IMR-90 (cell line): ENCODE results near the gene TAGAP. TPM values are rescaled to one million over a fixed set of nuclear protein-coding genes. Genes with fewer than 3 reads are reported as not detected.

ENCODE experiments used
- ATAC-seq: fragments of 200-7000 bp; cut with Tn5 transposase; 2 replicates; pipeline ENCODE4 v1.9.1; 2020; ENCODE audit warnings: low read depth, mild to moderate bottlenecking, moderate library complexity
- BruUV-seq: library from RNA; stranded (reverse); fragments of 400-500 nt; replicated peaks from 2 replicates; lab custom pipeline; 2021; lab: Mats Ljungman, UMichigan
- CTCF ChIA-PET: fragments of 300-600 bp; formaldehyde crosslinking; extraction: SDS; loops from one replicate; lab custom pipeline; 2021; ENCODE audit warnings: antibody characterized with exemption; lab: Yijun Ruan, JAX
- POLR2A ChIA-PET: fragments of 300-600 bp; sonication (Branson Sonifier 250); formaldehyde crosslinking; loops from one replicate; lab custom pipeline; 2022; ENCODE audit warnings: antibody characterized with exemption; ENCODE audit not compliant: unreplicated experiment; lab: Charles Lee
- DNase-seq: peaks from one replicate; pipeline ENCODE4 v3.0.0; 2013
- H2AFZ ChIP-seq: replicated peaks from 2 replicates; pipeline ENCODE3; 2013; ENCODE audit warnings: low read length, mild to moderate bottlenecking; ENCODE audit not compliant: poor library complexity
- H2AK5ac ChIP-seq: 2 replicates; pipeline ENCODE4 v1.6.1; 2013; ENCODE audit warnings: low read depth, low read length, inconsistent platforms
- H2AK9ac ChIP-seq: replicated peaks from 2 replicates; pipeline ENCODE3; 2013; ENCODE audit warnings: mild to moderate bottlenecking, low read depth, low read length, moderate library complexity; ENCODE audit not compliant: poor library complexity
- H2BK120ac ChIP-seq: 2 replicates; pipeline ENCODE4 v1.6.1; 2013; ENCODE audit warnings: low read depth, low read length, inconsistent platforms
- H2BK15ac ChIP-seq: 3 replicates; pipeline ENCODE4 v1.6.1; 2013; ENCODE audit warnings: low read depth, low read length, inconsistent platforms
- H2BK20ac ChIP-seq: 2 replicates; pipeline ENCODE4 v1.6.1; 2013; ENCODE audit warnings: low read depth, mild to moderate bottlenecking, inconsistent platforms, low read length, moderate library complexity
- H2BK5ac ChIP-seq: 2 replicates; pipeline ENCODE4 v1.6.1; 2013; ENCODE audit warnings: mild to moderate bottlenecking, low read depth, low read length, inconsistent platforms; ENCODE audit not compliant: poor library complexity, severe bottlenecking
- H3K14ac ChIP-seq: replicated peaks from 2 replicates; pipeline ENCODE4 v1.6.1; 2013; ENCODE audit warnings: low read depth, low read length, inconsistent platforms
- H3K18ac ChIP-seq: 2 replicates; pipeline ENCODE4 v1.6.1; 2013; ENCODE audit warnings: low read depth, low read length, control low read depth
- H3K23ac ChIP-seq: 2 replicates; pipeline ENCODE4 v1.6.1; 2013; ENCODE audit warnings: low read depth, low read length, inconsistent platforms
- H3K27ac ChIP-seq: 2 replicates; pipeline ENCODE4 v1.5.1; 2013; ENCODE audit warnings: mild to moderate bottlenecking, control low read depth, low read length; ENCODE audit not compliant: insufficient read depth
- H3K27me3 ChIP-seq: 2 replicates; pipeline ENCODE4 v1.6.1; 2013; ENCODE audit warnings: low read length; ENCODE audit not compliant: control insufficient read depth, insufficient read depth
- H3K36me3 ChIP-seq: 2 replicates; pipeline ENCODE4 v1.6.1; 2013; ENCODE audit warnings: low read length, mixed read lengths; ENCODE audit not compliant: control insufficient read depth, insufficient read depth
- H3K4ac ChIP-seq: 2 replicates; pipeline ENCODE4 v1.6.1; 2013; ENCODE audit warnings: low read depth, low read length, inconsistent platforms
- H3K4me1 ChIP-seq: 2 replicates; pipeline ENCODE4 v1.6.1; 2013; ENCODE audit warnings: low read length, mixed read lengths; ENCODE audit not compliant: control insufficient read depth, insufficient read depth
- H3K4me2 ChIP-seq: 2 replicates; pipeline ENCODE4 v1.6.1; 2013; ENCODE audit warnings: low read depth, mild to moderate bottlenecking, control low read depth, low read length, moderate library complexity
- H3K4me3 ChIP-seq: 2 replicates; pipeline ENCODE4 v1.5.1; 2013; ENCODE audit warnings: low read depth, mild to moderate bottlenecking, control low read depth, low read length, moderate library complexity; ENCODE audit not compliant: insufficient read depth
- H3K56ac ChIP-seq: 2 replicates; pipeline ENCODE4 v1.6.1; 2013; ENCODE audit warnings: low read length, inconsistent platforms; ENCODE audit not compliant: insufficient read depth; ENCODE audit errors: extremely low read depth
- H3K79me1 ChIP-seq, 2 experiments: 2 replicates each; pipeline ENCODE4 v1.6.1; 2013; ENCODE audit warnings: low read length in 2 of 2, inconsistent platforms in 1 of 2, low read depth in 1 of 2
- H3K9ac ChIP-seq: 2 replicates; pipeline ENCODE4 v1.6.1; 2013; ENCODE audit warnings: low read depth, low read length, control low read depth
- H3K9me1 ChIP-seq: 2 replicates; pipeline ENCODE4 v1.6.1; 2013; ENCODE audit warnings: low read length, inconsistent platforms; ENCODE audit not compliant: insufficient read depth
- H3K9me3 ChIP-seq: 2 replicates; pipeline ENCODE4 v1.6.1; 2013; ENCODE audit warnings: low read length; ENCODE audit not compliant: control insufficient read depth, insufficient read depth
- H4K20me1 ChIP-seq: 2 replicates; pipeline ENCODE4 v1.6.1; 2013; ENCODE audit warnings: low read length, inconsistent platforms; ENCODE audit not compliant: insufficient read depth
- H4K5ac ChIP-seq: 2 replicates; pipeline ENCODE4 v1.6.1; 2013; ENCODE audit warnings: mild to moderate bottlenecking, low read depth, low read length, control low read depth
- H4K8ac ChIP-seq, 2 experiments: 2 replicates each; pipeline ENCODE4 v1.6.1; 2013; ENCODE audit warnings: low read depth in 2 of 2, low read length in 2 of 2, control low read depth in 1 of 2, inconsistent platforms in 1 of 2
- H4K91ac ChIP-seq: 2 replicates; pipeline ENCODE4 v1.6.1; 2013; ENCODE audit warnings: low read depth, low read length, inconsistent platforms; ENCODE audit not compliant: insufficient read depth
- BHLHE40 ChIP-seq: fragments of 150-350 bp; IDR thresholded peaks from 2 replicates; pipeline ENCODE4 v1.6.1; 2016; ENCODE audit warnings: mild to moderate bottlenecking, low read depth, low read length
- CEBPB ChIP-seq: IDR thresholded peaks from 2 replicates; pipeline ENCODE4 v1.6.1; 2012; ENCODE audit warnings: low read depth, low read length, improper control_type of control experiment
- CHD1 ChIP-seq: IDR thresholded peaks from 2 replicates; pipeline ENCODE4 v1.6.1; 2012; ENCODE audit warnings: low read depth, low read length, improper control_type of control experiment
- FOS ChIP-seq: fragments of 150-350 bp; IDR thresholded peaks from 2 replicates; pipeline ENCODE4 v1.6.1; 2016; ENCODE audit warnings: low read depth, low read length
- MAFK ChIP-seq: IDR thresholded peaks from 2 replicates; pipeline ENCODE4 v1.6.1; 2012; ENCODE audit warnings: low read depth, low read length, improper control_type of control experiment
- MAZ ChIP-seq: IDR thresholded peaks from 2 replicates; pipeline ENCODE4 v1.6.1; 2012; ENCODE audit warnings: low read depth, mild to moderate bottlenecking, low read length, improper control_type of control experiment, moderate library complexity, borderline replicate concordance
- MXI1 ChIP-seq: IDR thresholded peaks from 2 replicates; pipeline ENCODE4 v1.6.1; 2012; ENCODE audit warnings: low read depth, mild to moderate bottlenecking, low read length, moderate library complexity, borderline replicate concordance
- NFE2L2 ChIP-seq: fragments of 150-350 bp; IDR thresholded peaks from 2 replicates; pipeline ENCODE4 v1.6.1; 2016; ENCODE audit warnings: low read depth, mild to moderate bottlenecking, low read length
- POLR2A ChIP-seq: IDR thresholded peaks from 2 replicates; pipeline ENCODE4 v1.6.1; 2012; ENCODE audit warnings: mild to moderate bottlenecking, low read depth, low read length
- RAD21 ChIP-seq: IDR thresholded peaks from 2 replicates; pipeline ENCODE4 v1.6.1; 2012; ENCODE audit warnings: low read length, improper control_type of control experiment
- RCOR1 ChIP-seq: IDR thresholded peaks from 2 replicates; pipeline ENCODE4 v1.6.1; 2012; ENCODE audit warnings: mild to moderate bottlenecking, low read length, improper control_type of control experiment; ENCODE audit not compliant: insufficient replicate concordance
- RFX5 ChIP-seq: IDR thresholded peaks from 2 replicates; pipeline ENCODE4 v1.8.0; 2012; ENCODE audit warnings: low read depth, mild to moderate bottlenecking, low read length, moderate library complexity
- SMC3 ChIP-seq: fragments of 150-350 bp; IDR thresholded peaks from 2 replicates; pipeline ENCODE4 v1.6.1; 2016; ENCODE audit warnings: low read depth, mild to moderate bottlenecking, antibody characterized with exemption, low read length, moderate library complexity
- WGBS, 2 experiments: methylation state at CpG; one replicate each; pipeline versions ENCODE4 v1.1.5 to v1.1.7; 2013; ENCODE audit warnings: missing lambda C conversion rate in 2 of 2; ENCODE audit not compliant: insufficient read length in 1 of 2; ENCODE audit errors: extremely low coverage in 2 of 2; 5-methylcytosine and 5-hydroxymethylcytosine counted together
- dilution Hi-C: fragments of 300-500 bp; cut with HindIII; formaldehyde crosslinking; loops from one replicate; pipeline ENCODE4 v1.14.3; 2018; ENCODE audit warnings: low sequenced_read_pairs; ENCODE audit not compliant: unreplicated experiment
- in situ Hi-C: fragments of 300-500 bp; cut with MboI; formaldehyde crosslinking; loops from 3 replicates; pipeline ENCODE4 v1.14.3; 2019; ENCODE audit warnings: low sequenced_read_pairs, inconsistent platforms, mixed read lengths
- intact Hi-C: fragments of 100-400 bp; cut with micrococcal nuclease; formaldehyde crosslinking; loops from 2 replicates; pipeline ENCODE4 v1.10.0; 2022
- polyA plus RNA-seq, 3 experiments: library from polyadenylated mRNA; depleted of rRNA; stranded (reverse); fragments of >200 nt; gene quantifications; 2 replicates each; pipeline ENCODE4 v1.2.3, GENCODE V29; 2012; ENCODE audit warnings: low replicate concordance in 1 of 3
- total RNA-seq: library from RNA; depleted of rRNA; stranded (reverse); fragments of >200 nt; gene quantifications from 2 replicates; pipeline ENCODE4 v1.2.3, GENCODE V29; 2012
- TF ChIP-seq, protein P1 (sequence below): fragments of 150-350 bp; IDR thresholded peaks from 2 replicates; pipeline ENCODE4 v1.6.1; 2016; ENCODE audit warnings: low read depth, mild to moderate bottlenecking, low read length, moderate library complexity, borderline replicate concordance
- TF ChIP-seq, protein P2 (sequence below): conservative IDR thresholded peaks from 2 replicates; pipeline ENCODE4 v1.5.1; 2012; ENCODE audit warnings: mild to moderate bottlenecking, low read depth, low read length, improper control_type of control experiment
- TF ChIP-seq, protein P3 (sequence below): fragments of 150-350 bp; IDR thresholded peaks from 2 replicates; pipeline ENCODE4 v1.6.1; 2017; ENCODE audit warnings: mild to moderate bottlenecking, antibody characterized with exemption, low read length, low read depth

TAGAP gene
- total and polyA plus RNA-seq, 2 of the 4 experiments (the other 2 are of a cell fraction), result not detected

DNA sequence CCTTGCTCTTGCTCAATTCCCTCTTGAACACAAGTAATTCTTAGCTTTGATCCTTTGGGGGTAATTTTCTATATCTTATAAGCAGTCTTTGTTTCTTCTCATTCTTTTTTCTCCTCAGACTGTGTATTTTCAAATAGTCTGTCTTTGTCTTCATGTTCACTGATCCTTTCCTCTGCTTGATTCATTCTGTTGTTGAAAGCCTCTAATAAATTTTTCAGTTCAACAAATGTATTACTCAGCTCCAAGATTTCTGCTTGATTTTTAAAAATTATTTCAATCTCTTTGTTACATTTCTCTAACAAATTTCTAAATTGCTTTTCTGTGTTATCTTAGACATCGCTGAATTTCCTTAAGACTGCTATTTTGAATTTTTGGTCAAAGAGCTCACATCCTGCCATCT, 56.3 kb downstream of the TAGAP start:
- CTCF ChIA-PET, result no interaction called here
- no peak overlapping the region for H3K56ac ChIP-seq

More for the DNA sequence above, 56.3 kb downstream of the TAGAP start:
- Histone ChIP-seq H3K4me3 (no peak overlapping the region), H3K18ac (no peak overlapping the region), H3K9me3 (peaks cover 4% of the 10 kb centered on the region; the same call in 1 of the 2 replicates), H3K27me3 (no peaks in the 10 kb centered on the region), H2AK9ac (no peak overlapping the region), H2BK15ac (no peak overlapping the region), H2AFZ (no peak overlapping the region), H4K5ac (no peak overlapping the region), H3K9ac (no peak overlapping the region), H4K8ac (no peak overlapping the region), H2BK20ac (no peak overlapping the region), H3K36me3 (0 out of 2 replicates have a peak, but pooled peaks cover 2% of the 10 kb centered on the region), H4K91ac (no peak overlapping the region), H3K79me1 (no peaks in the 10 kb centered on the region), H2BK5ac (no peak overlapping the region), H4K20me1 (no peaks in the 10 kb centered on the region), H3K9me1 (no peaks in the 10 kb centered on the region; the same call in 1 of the 2 replicates), H3K4me1 (no peaks in the 10 kb centered on the region), H2AK5ac (no peak overlapping the region), H3K4me2 (no peak overlapping the region), H3K14ac (no peak overlapping the region), H3K4ac (no peak overlapping the region), H3K27ac (no peak overlapping the region), H3K23ac (no peak overlapping the region), H2BK120ac (no peak overlapping the region)
- ATAC-seq (no peak), DNase-seq (no peak)
- intact Hi-C loops, result no loop called here
- TF ChIP-seq SMC3 (no peak), BHLHE40 (no peak), RAD21 (no peak), RCOR1 (no peak), RFX5 (no peak), FOS (no peak), MAZ (no peak), MXI1 (no peak), POLR2A (no peak), NFE2L2 (no peak), CEBPB (no peak), MAFK (no peak), CHD1 (no peak)
- TF ChIP-seq, protein P1, sequence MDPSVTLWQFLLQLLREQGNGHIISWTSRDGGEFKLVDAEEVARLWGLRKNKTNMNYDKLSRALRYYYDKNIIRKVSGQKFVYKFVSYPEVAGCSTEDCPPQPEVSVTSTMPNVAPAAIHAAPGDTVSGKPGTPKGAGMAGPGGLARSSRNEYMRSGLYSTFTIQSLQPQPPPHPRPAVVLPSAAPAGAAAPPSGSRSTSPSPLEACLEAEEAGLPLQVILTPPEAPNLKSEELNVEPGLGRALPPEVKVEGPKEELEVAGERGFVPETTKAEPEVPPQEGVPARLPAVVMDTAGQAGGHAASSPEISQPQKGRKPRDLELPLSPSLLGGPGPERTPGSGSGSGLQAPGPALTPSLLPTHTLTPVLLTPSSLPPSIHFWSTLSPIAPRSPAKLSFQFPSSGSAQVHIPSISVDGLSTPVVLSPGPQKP, result no peak
- TF ChIP-seq, protein P2, sequence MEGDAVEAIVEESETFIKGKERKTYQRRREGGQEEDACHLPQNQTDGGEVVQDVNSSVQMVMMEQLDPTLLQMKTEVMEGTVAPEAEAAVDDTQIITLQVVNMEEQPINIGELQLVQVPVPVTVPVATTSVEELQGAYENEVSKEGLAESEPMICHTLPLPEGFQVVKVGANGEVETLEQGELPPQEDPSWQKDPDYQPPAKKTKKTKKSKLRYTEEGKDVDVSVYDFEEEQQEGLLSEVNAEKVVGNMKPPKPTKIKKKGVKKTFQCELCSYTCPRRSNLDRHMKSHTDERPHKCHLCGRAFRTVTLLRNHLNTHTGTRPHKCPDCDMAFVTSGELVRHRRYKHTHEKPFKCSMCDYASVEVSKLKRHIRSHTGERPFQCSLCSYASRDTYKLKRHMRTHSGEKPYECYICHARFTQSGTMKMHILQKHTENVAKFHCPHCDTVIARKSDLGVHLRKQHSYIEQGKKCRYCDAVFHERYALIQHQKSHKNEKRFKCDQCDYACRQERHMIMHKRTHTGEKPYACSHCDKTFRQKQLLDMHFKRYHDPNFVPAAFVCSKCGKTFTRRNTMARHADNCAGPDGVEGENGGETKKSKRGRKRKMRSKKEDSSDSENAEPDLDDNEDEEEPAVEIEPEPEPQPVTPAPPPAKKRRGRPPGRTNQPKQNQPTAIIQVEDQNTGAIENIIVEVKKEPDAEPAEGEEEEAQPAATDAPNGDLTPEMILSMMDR, result no peak
- TF ChIP-seq, protein P3, sequence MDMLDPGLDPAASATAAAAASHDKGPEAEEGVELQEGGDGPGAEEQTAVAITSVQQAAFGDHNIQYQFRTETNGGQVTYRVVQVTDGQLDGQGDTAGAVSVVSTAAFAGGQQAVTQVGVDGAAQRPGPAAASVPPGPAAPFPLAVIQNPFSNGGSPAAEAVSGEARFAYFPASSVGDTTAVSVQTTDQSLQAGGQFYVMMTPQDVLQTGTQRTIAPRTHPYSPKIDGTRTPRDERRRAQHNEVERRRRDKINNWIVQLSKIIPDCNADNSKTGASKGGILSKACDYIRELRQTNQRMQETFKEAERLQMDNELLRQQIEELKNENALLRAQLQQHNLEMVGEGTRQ, result no peak
- in situ Hi-C loops, result no loop called here
- no CpG with 5 or more reads among the region's 1 CpG for WGBS, 2 experiments
- dilution Hi-C loops, result no loop called here
- POLR2A ChIA-PET, result no interaction called here
- BruUV-seq, result no TSS peak
